Posterior cingulate gyrus (tissue), 11 donors: ENCODE data around the gene SLC4A7.
"Not testable (repeated sequence)": the region's sequence is repeated elsewhere in the genome, so short reads cannot be mapped to it uniquely, and the experiment has no call there.

ENCODE experiments used
- DNase-seq, 10 donors: peaks; one replicate each; pipeline versions ENCODE4 v3.0.0 to v3.0.0-alpha.2; 2020 to 2021; ENCODE audit warnings: mixed read lengths in 3 of 10
- intact Hi-C: fragments of 100-400 bp; cut with DNase I; formaldehyde crosslinking; loops from one replicate; pipeline ENCODE4 v1.15.1; 2023

SLC4A7 gene

DNA sequence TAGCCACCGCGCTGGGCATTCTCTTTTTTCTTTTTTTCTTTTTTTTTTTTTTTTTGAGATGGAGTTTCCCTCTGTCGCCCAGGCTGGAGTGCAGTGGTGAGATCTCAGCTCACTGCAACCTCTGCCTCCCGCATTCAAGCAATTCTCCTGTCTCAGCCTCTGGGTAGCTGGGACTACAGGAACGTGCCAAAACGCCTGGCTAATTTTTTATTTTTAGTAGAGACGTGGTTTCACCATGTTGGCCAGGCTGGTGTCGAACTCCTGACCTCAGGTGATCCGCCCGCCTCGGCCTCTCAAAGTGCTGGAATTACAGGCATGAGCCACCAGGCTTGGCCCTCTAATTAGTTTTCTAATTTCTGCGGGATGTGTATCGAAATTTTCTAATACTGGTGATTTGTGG is 41.2 kb downstream of the SLC4A7 start:
- not testable (repeated sequence) for DNase-seq

GRCh38 chr3:27438352-27438751 is 45.8 kb downstream of the SLC4A7 start:
- DNase-seq, intact Hi-C loops: not testable (repeated sequence)

More for the DNA sequence above, 41.2 kb downstream of the SLC4A7 start:
- intact Hi-C loops, result not testable (repeated sequence)

- intact Hi-C loops, result no loop called here
Observed at GRCh38 chr3:27431116-27431515, 53.1 kb downstream of the SLC4A7 start.

GRCh38 chr3:27429909-27430308 is 54.3 kb downstream of the SLC4A7 start:
- DNase-seq, result no peak
- intact Hi-C loops, result no loop called here

More at GRCh38 chr3:27431116-27431515, 53.1 kb downstream of the SLC4A7 start:
- DNase-seq, result no peak

GRCh38 chr3:27428446-27428845 is 55.7 kb downstream of the SLC4A7 start:
- DNase-seq, result no peak
- intact Hi-C loops, result no loop called here

- DNase-seq, result no peak
Observed at GRCh38 chr3:27426926-27427325, 57.3 kb downstream of the SLC4A7 start.

DNA sequence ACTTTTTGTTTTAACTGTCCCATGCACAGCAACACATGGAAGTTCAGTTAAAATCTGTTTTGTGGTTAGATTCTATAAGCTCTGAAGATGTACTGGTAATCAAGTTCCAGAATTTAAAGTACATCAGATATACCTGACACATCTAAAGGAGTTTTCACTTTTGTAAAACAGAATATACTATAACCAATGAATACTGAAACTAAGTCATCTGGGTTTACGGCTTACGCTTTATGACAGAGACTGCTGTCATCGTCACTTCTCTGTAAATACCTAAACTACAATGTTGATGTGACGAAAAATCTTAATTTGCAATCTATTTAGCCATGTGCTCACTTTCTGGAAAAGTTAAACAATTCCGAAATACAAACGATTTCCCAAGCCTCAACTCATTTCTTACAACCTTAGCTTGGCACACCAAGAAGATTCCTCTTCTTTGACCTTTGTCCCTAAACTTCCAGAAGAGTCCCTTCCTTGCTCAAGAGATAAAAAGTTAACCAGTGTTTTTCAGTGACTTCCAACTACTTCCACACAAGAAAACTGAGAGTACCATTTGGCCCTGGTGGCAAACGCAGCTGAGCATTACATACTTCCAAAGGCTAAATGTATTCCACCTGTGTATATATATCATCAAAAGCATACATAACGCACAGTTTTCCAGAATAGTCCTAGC is 58.2 kb downstream of the SLC4A7 start:
- DNase-seq, result no peak
- intact Hi-C loops, result no loop called here

More at GRCh38 chr3:27426926-27427325, 57.3 kb downstream of the SLC4A7 start:
- intact Hi-C loops, result no loop called here

- intact Hi-C loops, DNase-seq: not testable (repeated sequence)
Observed at GRCh38 chr3:27424812-27425521, 59.2 kb downstream of the SLC4A7 start.

DNA sequence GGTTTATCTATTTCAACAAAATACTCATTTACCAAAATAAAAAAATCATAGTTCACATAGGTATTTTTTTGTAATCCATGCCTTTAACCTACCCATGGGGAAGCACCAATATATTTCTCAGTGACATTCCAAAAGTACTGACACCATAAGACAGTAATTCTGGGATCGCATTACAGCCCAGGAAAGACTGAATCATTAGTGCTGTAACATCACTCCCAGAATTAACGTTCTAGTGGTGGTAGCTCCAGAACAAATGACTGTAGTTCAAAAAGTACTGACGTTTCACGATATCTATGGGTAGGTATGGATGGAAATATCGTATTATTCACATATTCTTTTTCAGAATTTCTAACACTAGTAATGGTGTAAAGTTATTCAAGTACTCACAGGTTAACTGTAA is 60.7 kb downstream of the SLC4A7 start:
- intact Hi-C loops, result no loop called here
- DNase-seq, result no peak

GRCh38 chr3:27422617-27423016 is 61.6 kb downstream of the SLC4A7 start:
- intact Hi-C loops, result no loop called here
- DNase-seq, result no peak

- no peak for DNase-seq
- intact Hi-C loops, result no loop called here
Observed at GRCh38 chr3:27415202-27415601, 69.0 kb downstream of the SLC4A7 start.

GRCh38 chr3:27392950-27393679 is 91.1 kb downstream of the SLC4A7 start:
- no peak for DNase-seq
- intact Hi-C loops, result no loop called here

DNA sequence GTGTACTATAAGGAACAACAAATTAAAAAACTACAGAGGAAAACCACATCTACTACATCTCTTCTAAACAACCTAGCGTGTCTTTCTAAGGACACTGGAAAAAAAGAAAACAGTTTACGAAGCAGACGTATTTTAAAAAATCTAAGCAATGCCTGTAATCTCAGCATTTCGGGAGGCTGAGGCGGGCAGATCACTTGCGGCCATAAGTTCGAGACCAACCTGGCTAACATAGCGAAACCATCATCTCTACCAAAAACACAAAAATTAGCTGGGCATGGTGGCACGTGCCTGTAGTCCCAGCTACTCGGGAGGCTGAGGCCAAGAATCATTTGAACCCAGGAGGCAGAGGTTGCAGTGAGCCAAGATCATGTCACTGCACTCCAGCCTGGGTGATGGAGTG is 91.8 kb downstream of the SLC4A7 start:
- DNase-seq, intact Hi-C loops: not testable (repeated sequence)

GRCh38 chr3:27391796-27392195 is 92.4 kb downstream of the SLC4A7 start:
- DNase-seq, result no peak
- intact Hi-C loops, result no loop called here

GRCh38 chr3:27387625-27388024 is 96.6 kb downstream of the SLC4A7 start:
- intact Hi-C loops, result no loop called here
- DNase-seq, result no peak

GRCh38 chr3:27385504-27385903 is 98.7 kb downstream of the SLC4A7 start:
- intact Hi-C loops, result no loop called here
- DNase-seq, result no peak

DNA sequence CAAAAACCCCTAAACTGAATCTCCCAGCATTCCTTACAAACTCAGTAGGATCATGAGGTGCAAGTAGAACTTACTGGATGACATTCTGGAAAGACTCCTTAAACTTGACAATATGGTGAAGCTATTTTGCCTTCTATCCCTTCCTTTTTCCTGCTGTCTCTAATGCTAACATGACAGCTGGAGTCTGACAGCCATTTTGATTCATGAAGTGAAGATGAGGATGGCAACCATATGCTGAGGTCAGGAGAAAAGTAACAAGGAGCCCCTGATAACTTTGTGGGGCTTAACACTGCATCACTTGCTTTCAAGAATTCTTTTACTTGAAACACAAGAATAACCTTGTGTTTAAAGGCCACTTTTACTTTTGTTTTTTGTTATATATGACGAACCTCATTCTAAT is 100.0 kb downstream of the SLC4A7 start:
- intact Hi-C loops, result no loop called here
- DNase-seq, result no peak

- intact Hi-C loops, result no loop called here
- DNase-seq, result no peak
Observed at GRCh38 chr3:27380433-27381357, 103.5 kb downstream of the SLC4A7 start.

DNA sequence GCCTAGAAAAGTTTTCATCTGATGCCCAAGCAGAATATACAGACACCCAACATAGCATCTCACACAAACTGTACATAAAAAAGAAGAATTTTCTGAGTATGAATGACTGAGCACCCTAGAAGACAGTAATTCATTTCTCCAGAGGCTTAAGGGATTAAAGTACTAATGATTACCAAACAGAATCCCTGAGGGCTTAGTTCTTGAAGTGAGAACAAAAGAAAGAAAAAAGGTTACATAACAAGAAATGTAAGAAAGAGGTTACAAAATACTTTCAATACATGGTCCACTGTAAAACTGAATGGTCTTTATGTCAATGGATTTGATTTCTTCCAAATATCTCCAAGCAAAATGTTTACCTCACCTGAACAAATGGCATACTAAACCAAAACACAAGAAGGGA is 105.9 kb downstream of the SLC4A7 start:
- intact Hi-C loops, result no loop called here
- DNase-seq, result no peak

DNA sequence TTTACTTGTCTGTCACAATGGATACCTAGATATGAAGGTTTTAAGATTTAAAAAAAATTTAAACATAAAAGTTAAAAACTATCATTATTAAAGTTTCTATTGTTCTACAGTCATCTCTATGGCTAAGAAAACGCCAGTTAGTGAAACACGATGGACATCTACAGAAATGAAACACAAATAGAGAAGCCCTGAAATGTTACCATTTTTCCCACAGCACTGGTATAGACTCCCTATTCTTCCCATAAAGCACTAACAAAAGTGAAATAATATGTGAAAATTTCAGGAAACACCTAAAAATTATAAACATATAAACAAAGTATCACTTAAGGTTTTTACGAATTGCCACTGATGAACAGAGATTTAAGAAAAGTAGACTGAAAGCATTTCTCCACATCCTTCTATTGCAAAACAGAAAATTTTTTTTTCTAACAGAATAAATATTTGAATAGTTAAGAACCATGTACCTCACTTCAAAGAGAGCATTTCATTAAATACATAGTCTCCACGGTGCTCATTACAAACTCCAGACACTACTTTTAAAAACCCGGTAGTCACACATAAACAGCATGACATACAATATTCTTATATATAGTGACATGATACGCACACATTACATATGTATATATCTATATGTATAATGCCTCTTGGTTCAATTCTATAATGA is 107.9 kb downstream of the SLC4A7 start:
- no peak for DNase-seq
- intact Hi-C loops, result no loop called here
